ENCODE measurements around the gene CPN2. TPM values are rescaled to one million over a fixed set of nuclear protein-coding genes. Genes with fewer than 3 reads are reported as not detected.

CPN2 gene
- total and polyA plus RNA-seq, 2 of the 13 experiments (the other 11 are each of a cell fraction or from before 2014, with no cell fraction given) = 26.7 to 27.7 TPM

DNA sequence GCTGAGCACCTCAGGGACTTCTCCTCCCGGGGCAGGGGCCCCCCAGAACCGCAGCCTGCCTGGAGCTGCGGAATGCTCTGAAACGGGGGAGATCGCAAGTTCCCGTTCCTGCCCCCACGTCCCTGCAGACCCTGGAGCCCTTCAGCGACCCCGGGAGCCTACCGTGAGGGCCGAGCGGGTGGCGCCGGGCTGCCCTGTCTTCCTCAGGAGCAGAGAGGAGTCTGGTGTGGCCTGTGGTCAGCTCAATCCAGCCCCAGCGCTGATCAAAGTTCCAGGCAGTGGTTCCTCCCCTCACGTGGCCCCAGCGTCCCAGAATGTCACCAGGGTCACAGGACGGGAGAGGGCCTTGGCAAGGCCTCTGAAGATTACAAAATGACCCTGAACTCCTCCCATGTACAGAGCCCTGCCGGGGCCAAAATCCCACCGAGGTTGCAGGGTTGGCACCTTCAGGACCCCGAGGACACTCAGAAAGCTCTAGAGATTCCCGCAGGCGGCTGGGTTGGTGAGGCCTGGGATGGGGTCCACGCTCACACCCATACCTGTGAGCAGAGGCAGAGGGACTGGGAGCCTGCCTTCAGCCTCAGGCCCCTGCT, at the start of gene CPN2 (continued):
- TF ChIP-seq, protein P1, sequence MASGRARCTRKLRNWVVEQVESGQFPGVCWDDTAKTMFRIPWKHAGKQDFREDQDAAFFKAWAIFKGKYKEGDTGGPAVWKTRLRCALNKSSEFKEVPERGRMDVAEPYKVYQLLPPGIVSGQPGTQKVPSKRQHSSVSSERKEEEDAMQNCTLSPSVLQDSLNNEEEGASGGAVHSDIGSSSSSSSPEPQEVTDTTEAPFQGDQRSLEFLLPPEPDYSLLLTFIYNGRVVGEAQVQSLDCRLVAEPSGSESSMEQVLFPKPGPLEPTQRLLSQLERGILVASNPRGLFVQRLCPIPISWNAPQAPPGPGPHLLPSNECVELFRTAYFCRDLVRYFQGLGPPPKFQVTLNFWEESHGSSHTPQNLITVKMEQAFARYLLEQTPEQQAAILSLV (CRISPR knock-in tag; IDR thresholded peaks at IDR 0.05; ENCODE audit: borderline replicate concordance) = no peak; the same call in 1 of the 2 replicates
- TF ChIP-seq KDM6A (CRISPR knock-in tag; IDR thresholded peaks at IDR 0.05; ENCODE audit: low read depth) = 0 out of 2 replicates have a peak, but pooled peaks have one; percentile 37
- TF ChIP-seq, protein P2, sequence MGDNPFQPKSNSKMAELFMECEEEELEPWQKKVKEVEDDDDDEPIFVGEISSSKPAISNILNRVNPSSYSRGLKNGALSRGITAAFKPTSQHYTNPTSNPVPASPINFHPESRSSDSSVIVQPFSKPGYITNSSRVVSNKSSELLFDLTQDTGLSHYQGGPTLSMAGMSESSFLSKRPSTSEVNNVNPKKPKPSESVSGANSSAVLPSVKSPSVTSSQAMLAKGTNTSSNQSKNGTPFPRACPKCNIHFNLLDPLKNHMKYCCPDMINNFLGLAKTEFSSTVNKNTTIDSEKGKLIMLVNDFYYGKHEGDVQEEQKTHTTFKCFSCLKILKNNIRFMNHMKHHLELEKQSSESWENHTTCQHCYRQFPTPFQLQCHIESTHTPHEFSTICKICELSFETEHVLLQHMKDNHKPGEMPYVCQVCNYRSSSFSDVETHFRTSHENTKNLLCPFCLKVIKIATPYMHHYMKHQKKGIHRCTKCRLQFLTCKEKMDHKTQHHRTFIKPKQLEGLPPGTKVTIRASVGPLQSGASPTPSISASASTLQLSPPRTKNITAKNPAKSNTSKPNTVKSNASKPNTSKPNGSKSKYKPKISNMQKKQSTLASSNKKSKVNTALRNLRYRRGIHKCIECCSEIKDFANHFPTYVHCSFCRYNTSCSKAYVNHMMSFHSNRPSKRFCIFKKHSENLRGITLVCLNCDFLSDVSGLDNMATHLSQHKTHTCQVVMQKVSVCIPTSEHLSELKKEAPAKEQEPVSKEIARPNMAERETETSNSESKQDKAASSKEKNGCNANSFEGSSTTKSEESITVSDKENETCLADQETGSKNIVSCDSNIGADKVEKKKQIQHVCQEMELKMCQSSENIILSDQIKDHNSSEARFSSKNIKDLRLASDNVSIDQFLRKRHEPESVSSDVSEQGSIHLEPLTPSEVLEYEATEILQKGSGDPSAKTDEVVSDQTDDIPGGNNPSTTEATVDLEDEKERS (CRISPR knock-in tag; IDR thresholded peaks at IDR 0.05) = no peak
- no peak for TF ChIP-seq ZNF577 (CRISPR knock-in tag; IDR thresholded peaks at IDR 0.05; ENCODE audit: borderline replicate concordance, low read depth)
- no peak for TF ChIP-seq ZNF660 (CRISPR knock-in tag; IDR thresholded peaks at IDR 0.05; ENCODE audit: borderline replicate concordance, low read depth)
- TF ChIP-seq ZNF615 (CRISPR knock-in tag; IDR thresholded peaks at IDR 0.05; ENCODE audit: borderline replicate concordance) = 0 out of 2 replicates have a peak, but pooled peaks have one; percentile 21
- TF ChIP-seq PHB2 (IDR thresholded peaks at IDR 0.05; ENCODE audit: partially characterized antibody) = no peak
- TF ChIP-seq HES4 (CRISPR knock-in tag; IDR thresholded peaks at IDR 0.05; ENCODE audit: borderline replicate concordance) = peak; percentile 35; the same call in 1 of the 2 replicates
- peak; percentile 74; the same call in 1 of the 2 replicates for TF ChIP-seq PITX1 (CRISPR knock-in tag; IDR thresholded peaks at IDR 0.05)
- no peak for TF ChIP-seq FOXK1 (CRISPR knock-in tag; IDR thresholded peaks at IDR 0.05; ENCODE audit: borderline replicate concordance, low read depth)
- no peak for TF ChIP-seq PLRG1 (conservative IDR thresholded peaks at IDR 0.05)
- TF ChIP-seq WIZ (CRISPR knock-in tag; IDR thresholded peaks at IDR 0.05) = no peak
- TF ChIP-seq, protein P3, sequence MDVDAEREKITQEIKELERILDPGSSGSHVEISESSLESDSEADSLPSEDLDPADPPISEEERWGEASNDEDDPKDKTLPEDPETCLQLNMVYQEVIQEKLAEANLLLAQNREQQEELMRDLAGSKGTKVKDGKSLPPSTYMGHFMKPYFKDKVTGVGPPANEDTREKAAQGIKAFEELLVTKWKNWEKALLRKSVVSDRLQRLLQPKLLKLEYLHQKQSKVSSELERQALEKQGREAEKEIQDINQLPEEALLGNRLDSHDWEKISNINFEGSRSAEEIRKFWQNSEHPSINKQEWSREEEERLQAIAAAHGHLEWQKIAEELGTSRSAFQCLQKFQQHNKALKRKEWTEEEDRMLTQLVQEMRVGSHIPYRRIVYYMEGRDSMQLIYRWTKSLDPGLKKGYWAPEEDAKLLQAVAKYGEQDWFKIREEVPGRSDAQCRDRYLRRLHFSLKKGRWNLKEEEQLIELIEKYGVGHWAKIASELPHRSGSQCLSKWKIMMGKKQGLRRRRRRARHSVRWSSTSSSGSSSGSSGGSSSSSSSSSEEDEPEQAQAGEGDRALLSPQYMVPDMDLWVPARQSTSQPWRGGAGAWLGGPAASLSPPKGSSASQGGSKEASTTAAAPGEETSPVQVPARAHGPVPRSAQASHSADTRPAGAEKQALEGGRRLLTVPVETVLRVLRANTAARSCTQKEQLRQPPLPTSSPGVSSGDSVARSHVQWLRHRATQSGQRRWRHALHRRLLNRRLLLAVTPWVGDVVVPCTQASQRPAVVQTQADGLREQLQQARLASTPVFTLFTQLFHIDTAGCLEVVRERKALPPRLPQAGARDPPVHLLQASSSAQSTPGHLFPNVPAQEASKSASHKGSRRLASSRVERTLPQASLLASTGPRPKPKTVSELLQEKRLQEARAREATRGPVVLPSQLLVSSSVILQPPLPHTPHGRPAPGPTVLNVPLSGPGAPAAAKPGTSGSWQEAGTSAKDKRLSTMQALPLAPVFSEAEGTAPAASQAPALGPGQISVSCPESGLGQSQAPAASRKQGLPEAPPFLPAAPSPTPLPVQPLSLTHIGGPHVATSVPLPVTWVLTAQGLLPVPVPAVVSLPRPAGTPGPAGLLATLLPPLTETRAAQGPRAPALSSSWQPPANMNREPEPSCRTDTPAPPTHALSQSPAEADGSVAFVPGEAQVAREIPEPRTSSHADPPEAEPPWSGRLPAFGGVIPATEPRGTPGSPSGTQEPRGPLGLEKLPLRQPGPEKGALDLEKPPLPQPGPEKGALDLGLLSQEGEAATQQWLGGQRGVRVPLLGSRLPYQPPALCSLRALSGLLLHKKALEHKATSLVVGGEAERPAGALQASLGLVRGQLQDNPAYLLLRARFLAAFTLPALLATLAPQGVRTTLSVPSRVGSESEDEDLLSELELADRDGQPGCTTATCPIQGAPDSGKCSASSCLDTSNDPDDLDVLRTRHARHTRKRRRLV (CRISPR knock-in tag; IDR thresholded peaks at IDR 0.05) = no peak
- TF ChIP-seq STAG1 (CRISPR knock-in tag; IDR thresholded peaks at IDR 0.05) = 0 out of 2 replicates have a peak, but pooled peaks have one; percentile 3
- TF ChIP-seq ZBTB7A (CRISPR knock-in tag; IDR thresholded peaks at IDR 0.05) = 0 out of 2 replicates have a peak, but pooled peaks have one; percentile 17
- TF ChIP-seq SAFB2 (CRISPR knock-in tag; IDR thresholded peaks at IDR 0.05; ENCODE audit: borderline replicate concordance, low read depth) = no peak
- no peak for TF ChIP-seq SP140L (CRISPR knock-in tag; IDR thresholded peaks at IDR 0.05; ENCODE audit: borderline replicate concordance)
- peak; percentile 25 for TF ChIP-seq IKZF4 (CRISPR knock-in tag; IDR thresholded peaks at IDR 0.05; ENCODE audit: borderline replicate concordance, low read depth, not compliant biosample characterization)
- TF ChIP-seq CBX5 (CRISPR knock-in tag; IDR thresholded peaks at IDR 0.05; ENCODE audit: borderline replicate concordance) = peak; percentile 34; the same call in 1 of the 2 replicates
- no peak for TF ChIP-seq EZH2 (conservative IDR thresholded peaks at IDR 0.05; ENCODE audit: low read depth, low read length)
- TF ChIP-seq HMG20B (CRISPR knock-in tag; conservative IDR thresholded peaks at IDR 0.05) = no peak
